ENCODE data around the gene TPRG1L. TPM values are rescaled to one million over a fixed set of nuclear protein-coding genes. Genes with fewer than 3 reads are reported as not detected.

TPRG1L gene
- total and polyA plus RNA-seq, 2 of the 4 experiments (the other 2 are of a cell fraction) = 25.3 to 39.5 TPM

- no peak overlapping the region for H3K18ac ChIP-seq (ENCODE audit: low read depth, low read length)
- H3K27ac ChIP-seq (ENCODE audit: insufficient read depth, low read length) = no peak overlapping the region
- H3K4me2 ChIP-seq (ENCODE audit: low read depth, low read length) = no peak overlapping the region
- no peak overlapping the region for H2AK9ac ChIP-seq (replicated peaks; ENCODE audit: low read depth, low read length, poor library complexity)
- no TSS peak for BruUV-seq (replicated peaks)
- no peaks in the 10 kb centered on the region for H4K20me1 ChIP-seq (ENCODE audit: insufficient read depth, low read length)
- in situ Hi-C loops (cut with MboI; ENCODE audit: low sequenced_read_pairs) = no loop called here
- no peak overlapping the region for H3K9ac ChIP-seq (ENCODE audit: low read depth, low read length)
- intact Hi-C loops (cut with micrococcal nuclease) = no loop called here
- DNase-seq (no peak), ATAC-seq (ENCODE audit: low read depth) (no peak)
- no peak overlapping the region for H2BK20ac ChIP-seq (ENCODE audit: low read depth, low read length)
- H3K4me1 ChIP-seq (ENCODE audit: control insufficient read depth, insufficient read depth, low read length) = peaks cover 2% of the 10 kb centered on the region; the same call in 1 of the 2 replicates
- no peak overlapping the region for H4K8ac ChIP-seq (ENCODE audit: low read depth in 2 of 2, low read length in 2 of 2)
- no peak overlapping the region for H3K56ac ChIP-seq (ENCODE audit: extremely low read depth, insufficient read depth, low read length)
- ChIA-PET CTCF (no interaction called here), POLR2A (ENCODE audit: unreplicated experiment) (no interaction called here)
- H2BK15ac ChIP-seq (ENCODE audit: low read depth, low read length) = no peak overlapping the region
- H3K4ac ChIP-seq (ENCODE audit: low read depth, low read length) = no peak overlapping the region
- no peaks in the 10 kb centered on the region for H3K36me3 ChIP-seq (ENCODE audit: control insufficient read depth, insufficient read depth, low read length)
- H4K91ac ChIP-seq (ENCODE audit: insufficient read depth, low read depth, low read length) = no peak overlapping the region
- TF ChIP-seq MAZ (IDR thresholded peaks at IDR 0.05; ENCODE audit: borderline replicate concordance, low read depth, low read length) = no peak
- no peak for TF ChIP-seq USF2 (IDR thresholded peaks at IDR 0.05; ENCODE audit: low read depth, low read length)
- no peak for TF ChIP-seq BHLHE40 (IDR thresholded peaks at IDR 0.05; ENCODE audit: low read depth, low read length)
- TF ChIP-seq FOS (IDR thresholded peaks at IDR 0.05; ENCODE audit: low read depth, low read length) = no peak
- no peak for TF ChIP-seq MXI1 (IDR thresholded peaks at IDR 0.05; ENCODE audit: borderline replicate concordance, low read depth, low read length)
- TF ChIP-seq CEBPB (IDR thresholded peaks at IDR 0.05; ENCODE audit: low read depth, low read length) = no peak
- peaks cover 6% of the 10 kb centered on the region; the same call in 1 of the 2 replicates for H3K27me3 ChIP-seq (ENCODE audit: control insufficient read depth, insufficient read depth, low read length)
- dilution Hi-C loops (cut with HindIII; ENCODE audit: low sequenced_read_pairs, unreplicated experiment) = no loop called here
- no peaks in the 10 kb centered on the region for H3K9me1 ChIP-seq (ENCODE audit: insufficient read depth, low read length)
- H2BK5ac ChIP-seq (ENCODE audit: low read depth, low read length, poor library complexity, severe bottlenecking) = no peak overlapping the region
- H3K14ac ChIP-seq (replicated peaks; ENCODE audit: low read depth, low read length) = no peak overlapping the region
- H3K79me1 ChIP-seq (ENCODE audit: low read depth in 1 of 2, low read length in 2 of 2) = no peaks in the 10 kb centered on the region
- 75% methylated on average over 1 of the region's 8 CpGs; no CpG with 5 or more reads in 1 of the 2 experiments for WGBS, 2 experiments (ENCODE audit: extremely low coverage in 2 of 2, insufficient read length in 1 of 2)
- no peak overlapping the region for H2AFZ ChIP-seq (replicated peaks; ENCODE audit: low read length, poor library complexity)
- H3K9me3 ChIP-seq (ENCODE audit: control insufficient read depth, insufficient read depth, low read length) = peaks cover 2% of the 10 kb centered on the region; the same call in 1 of the 2 replicates
- H3K23ac ChIP-seq (ENCODE audit: low read depth, low read length) = no peak overlapping the region
- no peak overlapping the region for H3K4me3 ChIP-seq (ENCODE audit: insufficient read depth, low read depth, low read length)
- H2AK5ac ChIP-seq (ENCODE audit: low read depth, low read length) = no peak overlapping the region
- H4K5ac ChIP-seq (ENCODE audit: low read depth, low read length) = no peak overlapping the region
- H2BK120ac ChIP-seq (ENCODE audit: low read depth, low read length) = no peak overlapping the region
Measured at GRCh38 chr1:3578433-3578805, 46.4 kb upstream of the TPRG1L start.

All from IMR-90 (cell line).